Measurements from ENCODE around the gene RHCG.

Gene RHCG

DNA sequence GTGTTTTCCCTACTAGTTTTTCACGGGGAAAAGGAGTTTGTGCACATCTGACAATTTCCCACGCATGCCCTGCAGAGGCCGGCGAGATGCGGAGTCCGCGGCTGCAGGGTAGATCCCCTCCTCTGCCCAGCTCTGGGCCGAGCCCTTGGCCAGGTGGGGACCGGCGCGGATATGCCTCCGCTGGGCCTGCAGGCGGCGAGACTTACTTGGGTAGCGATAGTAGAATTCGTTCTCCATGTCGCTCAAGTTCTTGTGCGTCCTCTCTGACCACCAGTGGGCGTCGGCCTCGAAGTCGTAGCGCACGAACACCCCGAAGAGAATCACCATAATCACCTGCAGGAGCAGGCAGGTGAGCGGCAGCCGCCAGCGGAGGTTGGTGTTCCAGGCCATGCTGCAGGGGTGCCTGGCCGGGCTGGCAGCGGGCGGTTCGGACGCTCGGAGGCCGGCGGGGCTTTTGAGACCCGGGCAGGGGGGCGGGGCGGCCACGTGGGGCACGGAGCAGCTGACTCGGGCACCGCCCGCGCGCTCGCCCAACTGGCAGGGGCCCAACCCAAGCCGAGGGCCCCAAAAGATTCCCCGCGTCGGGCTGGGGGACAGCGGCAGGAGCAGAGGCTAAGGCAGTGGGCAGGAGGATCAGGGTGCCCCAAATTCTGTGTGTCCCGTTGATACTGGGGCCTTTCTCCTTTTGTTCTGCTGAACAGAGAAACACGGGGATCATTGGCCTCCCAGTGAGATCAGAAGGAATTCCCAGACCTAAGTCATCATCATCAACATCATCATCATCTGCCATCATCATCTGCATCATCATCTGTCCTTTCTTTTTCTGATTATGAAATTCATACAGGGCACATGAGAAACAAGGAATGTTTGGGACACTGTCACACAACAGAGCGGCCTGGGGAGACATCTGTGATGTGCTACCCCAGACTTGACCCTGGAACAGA lies at the start of gene RHCG:
RHCG (minus strand) TSS at position 429 of the 944 bp plus-strand sequence; CDS start at position 390, 39 bp downstream.
- Histone ChIP-seq H3K9ac (ENCODE audit: low read length) (no peak within 1 kb of the TSS), H3K4me3 (ENCODE audit: low read depth, low read length) (peak within 1 kb of the TSS; percentile 60), H3K27ac (ENCODE audit: low read depth, low read length) (no peak within 1 kb of the TSS)

DNA sequence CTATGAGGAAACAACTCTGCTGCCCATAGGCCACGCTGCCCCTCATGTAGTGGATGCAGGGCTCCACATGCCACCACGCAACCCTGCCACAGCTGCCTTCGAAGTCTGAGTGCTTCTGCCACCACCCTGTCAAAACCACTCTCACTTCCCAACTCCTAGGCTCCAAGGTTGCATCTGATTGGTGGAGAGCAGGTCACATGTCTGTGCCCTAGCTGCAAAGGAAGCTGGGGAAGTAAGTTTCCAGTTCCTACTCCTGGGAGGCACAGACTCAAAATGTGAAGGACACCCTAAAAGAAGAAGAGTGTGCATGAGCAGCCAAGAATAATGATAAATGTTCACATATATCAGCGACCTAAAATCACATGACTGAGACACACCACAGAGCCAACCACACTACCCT lies 47.0 kb upstream of the RHCG start:
- Histone ChIP-seq H3K36me3 (ENCODE audit: control insufficient read depth, insufficient read depth, low read length) (no peaks in the 10 kb centered on the region), H3K27ac (ENCODE audit: low read depth, low read length) (no peak overlapping the region), H3K9me3 (ENCODE audit: control insufficient read depth, insufficient read depth, low read depth, low read length) (peaks cover 6% of the 10 kb centered on the region), H3K4me1 (ENCODE audit: control insufficient read depth, insufficient read depth, low read length) (no peaks in the 10 kb centered on the region), H3K4me3 (ENCODE audit: low read depth, low read length) (no peak overlapping the region), H3K9ac (ENCODE audit: low read length) (no peak overlapping the region), H3K27me3 (ENCODE audit: control insufficient read depth, insufficient read depth, low read length) (peaks cover 7% of the 10 kb centered on the region; the same call in 1 of the 2 replicates)

More for the DNA sequence above, at the start of gene RHCG:
- Histone ChIP-seq H3K36me3 (ENCODE audit: control insufficient read depth, insufficient read depth, low read length) (no peaks in the 10 kb centered on the region), H3K4me1 (ENCODE audit: control insufficient read depth, insufficient read depth, low read length) (0 out of 2 replicates have a peak, but pooled peaks cover 3% of the 10 kb centered on the region), H3K27me3 (ENCODE audit: control insufficient read depth, insufficient read depth, low read length) (peaks cover 66% of the 10 kb centered on the region), H3K9me3 (ENCODE audit: control insufficient read depth, insufficient read depth, low read depth, low read length) (no peaks in the 10 kb centered on the region)

GRCh38 chr15:89542369-89542768 lies 46.0 kb upstream of the RHCG start:
- Histone ChIP-seq H3K27me3 (ENCODE audit: control insufficient read depth, insufficient read depth, low read length) (peaks cover 7% of the 10 kb centered on the region; the same call in 1 of the 2 replicates), H3K27ac (ENCODE audit: low read depth, low read length) (no peak overlapping the region), H3K4me3 (ENCODE audit: low read depth, low read length) (no peak overlapping the region), H3K9ac (ENCODE audit: low read length) (no peak overlapping the region), H3K4me1 (ENCODE audit: control insufficient read depth, insufficient read depth, low read length) (no peaks in the 10 kb centered on the region), H3K36me3 (ENCODE audit: control insufficient read depth, insufficient read depth, low read length) (no peaks in the 10 kb centered on the region), H3K9me3 (ENCODE audit: control insufficient read depth, insufficient read depth, low read depth, low read length) (peaks cover 6% of the 10 kb centered on the region; the same call in 1 of the 2 replicates)

- Histone ChIP-seq H3K9me3 (ENCODE audit: control insufficient read depth, insufficient read depth, low read depth, low read length) (peaks cover 6% of the 10 kb centered on the region; the same call in 1 of the 2 replicates), H3K27me3 (ENCODE audit: control insufficient read depth, insufficient read depth, low read length) (peaks cover 7% of the 10 kb centered on the region; the same call in 1 of the 2 replicates)
Measured at GRCh38 chr15:89539027-89539426, 42.6 kb upstream of the RHCG start.

DNA sequence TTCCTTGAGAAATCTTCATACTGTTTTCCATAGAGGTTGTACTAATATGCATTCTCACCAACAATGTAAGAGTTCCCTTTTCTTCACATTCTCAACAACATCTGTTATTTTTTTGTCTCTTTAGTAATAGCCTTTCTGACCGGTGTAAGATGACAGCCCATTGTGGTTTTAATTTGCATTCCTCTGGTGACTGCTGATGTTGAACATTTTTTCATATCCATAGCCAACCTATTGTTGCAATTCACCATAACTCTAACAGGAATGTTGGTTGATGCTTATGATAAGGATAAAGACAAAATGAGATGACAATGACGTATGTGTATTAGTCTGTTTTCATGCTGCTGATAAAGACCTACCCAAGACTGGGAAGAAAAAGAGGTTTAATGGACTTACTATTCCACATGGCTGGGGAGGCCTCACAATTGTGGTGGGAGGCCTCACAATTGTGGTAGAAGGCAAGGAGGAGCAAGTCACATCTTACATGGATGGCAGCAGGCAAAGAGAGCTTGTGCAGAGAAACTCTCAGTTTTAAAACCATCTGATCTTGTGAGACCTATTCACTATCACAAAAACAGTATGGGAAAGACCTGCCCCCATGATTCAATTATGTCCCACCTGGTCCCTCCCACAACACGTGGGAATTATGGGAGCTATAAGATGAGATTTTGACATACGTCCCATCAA lies 37.6 kb upstream of the RHCG start:
- no peaks in the 10 kb centered on the region for H3K27me3 ChIP-seq (ENCODE audit: control insufficient read depth, insufficient read depth, low read length)
- peaks cover 7% of the 10 kb centered on the region for H3K4me1 ChIP-seq (ENCODE audit: control insufficient read depth, insufficient read depth, low read length)
- H3K9ac ChIP-seq (ENCODE audit: low read length): no peak overlapping the region
- peaks cover 4% of the 10 kb centered on the region; the same call in 1 of the 2 replicates for H3K9me3 ChIP-seq (ENCODE audit: control insufficient read depth, insufficient read depth, low read depth, low read length)
- H3K27ac ChIP-seq (ENCODE audit: low read depth, low read length): no peak overlapping the region
- no peak overlapping the region for H3K4me3 ChIP-seq (ENCODE audit: low read depth, low read length)
- no peaks in the 10 kb centered on the region for H3K36me3 ChIP-seq (ENCODE audit: control insufficient read depth, insufficient read depth, low read length)

More at GRCh38 chr15:89539027-89539426, 42.6 kb upstream of the RHCG start:
- no peaks in the 10 kb centered on the region for H3K36me3 ChIP-seq (ENCODE audit: control insufficient read depth, insufficient read depth, low read length)
- no peaks in the 10 kb centered on the region for H3K4me1 ChIP-seq (ENCODE audit: control insufficient read depth, insufficient read depth, low read length)
- H3K4me3 ChIP-seq (ENCODE audit: low read depth, low read length): no peak overlapping the region
- H3K9ac ChIP-seq (ENCODE audit: low read length): no peak overlapping the region
- H3K27ac ChIP-seq (ENCODE audit: low read depth, low read length): no peak overlapping the region

DNA sequence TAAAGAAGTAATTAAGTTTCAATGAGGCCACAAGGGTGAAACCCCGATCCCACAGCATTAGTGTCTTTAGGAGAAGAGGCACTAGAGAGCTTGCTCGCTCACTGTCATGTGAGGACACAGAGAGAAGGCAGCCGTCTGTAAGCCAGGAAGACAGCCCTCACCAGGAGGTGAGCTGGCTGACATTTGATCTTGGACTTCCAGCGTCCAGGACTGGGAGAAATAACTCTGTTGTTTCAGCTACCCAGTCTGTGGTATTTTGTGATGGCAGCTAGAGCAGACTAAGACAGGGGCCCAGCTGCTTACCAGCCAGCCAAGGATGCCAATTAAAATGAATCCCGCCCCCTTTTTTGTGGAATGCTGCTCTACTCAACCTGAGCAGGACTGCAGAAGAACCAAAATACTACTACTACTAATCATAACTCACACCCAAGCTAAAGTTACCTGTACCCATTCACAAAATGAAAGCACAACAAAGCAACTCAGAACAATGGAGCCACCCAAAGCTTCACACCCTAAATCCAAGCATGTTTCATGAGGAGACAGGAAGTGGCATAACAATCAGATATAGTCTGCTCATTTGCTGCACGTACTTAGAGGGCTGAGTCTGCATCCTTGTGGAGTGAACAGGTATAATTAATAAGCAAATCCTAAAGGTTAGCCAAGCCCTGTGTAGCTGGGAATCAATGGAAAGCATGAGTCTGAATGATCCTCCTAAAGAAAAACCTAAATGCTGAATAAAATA lies 35.6 kb upstream of the RHCG start:
- no peak overlapping the region for H3K9ac ChIP-seq (ENCODE audit: low read length)
- no peak overlapping the region for H3K4me3 ChIP-seq (ENCODE audit: low read depth, low read length)

DNA sequence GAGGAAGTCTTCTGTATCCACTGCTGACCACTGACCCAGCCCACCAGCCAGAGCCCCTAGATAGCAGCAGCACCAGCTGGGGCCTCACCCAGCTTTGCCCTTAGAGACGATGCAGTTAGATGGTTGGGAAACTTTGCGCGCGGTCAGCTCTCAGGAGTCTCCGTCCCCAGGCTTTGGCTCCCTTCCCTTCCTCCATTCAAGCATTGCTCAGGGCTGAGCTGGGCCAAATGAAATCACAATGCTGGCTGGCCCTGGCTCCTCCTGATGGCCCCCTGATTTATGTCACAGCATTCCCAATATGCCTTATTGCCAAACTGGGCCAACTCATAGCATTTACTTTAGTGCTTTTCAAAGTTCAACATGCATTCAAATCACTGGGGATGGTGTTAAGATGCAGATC lies 34.6 kb upstream of the RHCG start:
- Histone ChIP-seq H3K9me3 (ENCODE audit: control insufficient read depth, insufficient read depth, low read depth, low read length) (peaks cover 4% of the 10 kb centered on the region; the same call in 1 of the 2 replicates), H3K4me1 (ENCODE audit: control insufficient read depth, insufficient read depth, low read length) (peaks cover 7% of the 10 kb centered on the region), H3K4me3 (ENCODE audit: low read depth, low read length) (no peak overlapping the region), H3K36me3 (ENCODE audit: control insufficient read depth, insufficient read depth, low read length) (no peaks in the 10 kb centered on the region), H3K9ac (ENCODE audit: low read length) (no peak overlapping the region), H3K27me3 (ENCODE audit: control insufficient read depth, insufficient read depth, low read length) (no peaks in the 10 kb centered on the region), H3K27ac (ENCODE audit: low read depth, low read length) (no peak overlapping the region)

More for the DNA sequence above, 35.6 kb upstream of the RHCG start:
- no peaks in the 10 kb centered on the region for H3K27me3 ChIP-seq (ENCODE audit: control insufficient read depth, insufficient read depth, low read length)
- H3K36me3 ChIP-seq (ENCODE audit: control insufficient read depth, insufficient read depth, low read length): no peaks in the 10 kb centered on the region
- H3K4me1 ChIP-seq (ENCODE audit: control insufficient read depth, insufficient read depth, low read length): peaks cover 7% of the 10 kb centered on the region
- peaks cover 4% of the 10 kb centered on the region; the same call in 1 of the 2 replicates for H3K9me3 ChIP-seq (ENCODE audit: control insufficient read depth, insufficient read depth, low read depth, low read length)
- no peak overlapping the region for H3K27ac ChIP-seq (ENCODE audit: low read depth, low read length)

DNA sequence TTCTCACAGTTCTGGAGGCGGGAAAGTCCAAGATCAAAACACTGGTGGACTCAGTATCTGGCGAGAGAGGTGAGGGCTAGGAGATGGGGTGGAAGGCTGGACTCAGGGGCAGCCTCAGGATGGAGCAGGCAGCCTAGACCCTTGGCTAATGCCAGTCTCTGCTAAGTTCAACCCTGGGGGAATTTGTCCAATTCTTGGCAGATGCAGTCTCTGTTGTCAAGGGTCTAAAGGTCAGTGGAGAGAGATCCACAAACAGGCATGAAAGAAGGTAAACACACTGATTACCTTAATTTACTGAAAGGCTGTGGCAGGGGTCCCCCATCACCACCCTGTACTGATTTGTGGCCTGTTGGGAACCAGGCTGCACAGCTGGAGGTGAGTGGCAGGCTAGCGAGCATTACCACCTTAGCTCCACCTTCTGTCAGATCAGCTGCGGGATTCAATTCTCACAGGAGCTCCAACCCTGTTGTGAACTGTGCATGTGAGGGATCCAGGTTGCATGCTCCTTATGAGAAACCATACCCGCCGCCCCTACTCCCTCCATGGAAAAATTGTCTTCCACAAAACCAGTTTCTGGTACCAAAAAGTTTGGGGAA lies 32.5 kb upstream of the RHCG start:
- Histone ChIP-seq H3K27ac (ENCODE audit: low read depth, low read length) (no peak overlapping the region), H3K9ac (ENCODE audit: low read length) (no peak overlapping the region), H3K36me3 (ENCODE audit: control insufficient read depth, insufficient read depth, low read length) (no peaks in the 10 kb centered on the region), H3K9me3 (ENCODE audit: control insufficient read depth, insufficient read depth, low read depth, low read length) (peaks cover 4% of the 10 kb centered on the region; the same call in 1 of the 2 replicates), H3K27me3 (ENCODE audit: control insufficient read depth, insufficient read depth, low read length) (no peaks in the 10 kb centered on the region), H3K4me1 (ENCODE audit: control insufficient read depth, insufficient read depth, low read length) (peaks cover 7% of the 10 kb centered on the region), H3K4me3 (ENCODE audit: low read depth, low read length) (no peak overlapping the region)

- Histone ChIP-seq H3K4me1 (ENCODE audit: control insufficient read depth, insufficient read depth, low read length) (peaks cover 2% of the 10 kb centered on the region), H3K27ac (ENCODE audit: low read depth, low read length) (no peak overlapping the region), H3K9me3 (ENCODE audit: control insufficient read depth, insufficient read depth, low read depth, low read length) (no peaks in the 10 kb centered on the region), H3K36me3 (ENCODE audit: control insufficient read depth, insufficient read depth, low read length) (no peaks in the 10 kb centered on the region), H3K4me3 (ENCODE audit: low read depth, low read length) (no peak overlapping the region), H3K27me3 (ENCODE audit: control insufficient read depth, insufficient read depth, low read length) (peaks cover 6% of the 10 kb centered on the region), H3K9ac (ENCODE audit: low read length) (no peak overlapping the region)
Measured at GRCh38 chr15:89526601-89527441, 30.4 kb upstream of the RHCG start.

Measured in HUES6 (cell line).